ENCODE data around the gene TUBGCP3. TPM values are rescaled to one million over a fixed set of nuclear protein-coding genes. Genes with fewer than 3 reads are reported as not detected.
"Not testable (repeated sequence)": the region's sequence is repeated elsewhere in the genome, so short reads cannot be mapped to it uniquely, and the experiment has no call there.

TUBGCP3 gene
- total RNA-seq, 2 experiments from 2014 or later = 19.4 to 36.2 TPM

GRCh38 chr13:112629161-112629560 lies 41.2 kb upstream of the TUBGCP3 start:
- no peaks in the 10 kb centered on the region for H3K9me2 ChIP-seq (ENCODE audit: insufficient read depth, low read length)
- H3K4me2 ChIP-seq (ENCODE audit: low read length) = no peak overlapping the region
- no peaks in the 10 kb centered on the region for H3K36me3 ChIP-seq (ENCODE audit: insufficient read depth, low read length)
- H2AFZ ChIP-seq (ENCODE audit: low read length) = no peak overlapping the region
- H3K79me2 ChIP-seq (ENCODE audit: insufficient read depth, low read depth, low read length) = no peaks in the 10 kb centered on the region
- TF ChIP-seq EZH2phosphoT487 (IDR thresholded peaks at IDR 0.05; ENCODE audit: borderline replicate concordance, low read depth, low read length) (no peak), CTCF (conservative IDR thresholded peaks at IDR 0.05; ENCODE audit: low read length) (no peak)
- intact Hi-C loops (cut with micrococcal nuclease; ENCODE audit: unreplicated experiment) = no loop called here
- POLR2A ChIA-PET = interaction anchor here (0.7 kb wide), 1 partner anchor 11 kb away, joined by 3 read pairs; no protein-coding TSS in a partner anchor
- H3K9me3 ChIP-seq (ENCODE audit: low read length) = no peaks in the 10 kb centered on the region
- H3K27ac ChIP-seq (ENCODE audit: low read depth, low read length, poor library complexity, severe bottlenecking) = no peak overlapping the region
- H3K4me3 ChIP-seq (ENCODE audit: low read depth, low read length, poor library complexity, severe bottlenecking) = no peak overlapping the region
- H4K20me1 ChIP-seq (ENCODE audit: insufficient read depth, low read length) = no peaks in the 10 kb centered on the region
- no peaks in the 10 kb centered on the region for H3K4me1 ChIP-seq (ENCODE audit: insufficient read depth, low read length, poor library complexity, severe bottlenecking)
- CTCF ChIA-PET (ENCODE audit: unreplicated experiment) = no interaction called here
- no peak for DNase-seq (ENCODE audit: low spot score)
- no TSS peak for BruUV-seq (replicated peaks)

GRCh38 chr13:112627613-112628012 lies 39.7 kb upstream of the TUBGCP3 start:
- H3K4me2 ChIP-seq (ENCODE audit: low read length); H3K79me2 ChIP-seq (ENCODE audit: insufficient read depth, low read depth, low read length); DNase-seq (ENCODE audit: low spot score); H3K4me1 ChIP-seq (ENCODE audit: insufficient read depth, low read length, poor library complexity, severe bottlenecking); H4K20me1 ChIP-seq (ENCODE audit: insufficient read depth, low read length); H3K4me3 ChIP-seq (ENCODE audit: low read depth, low read length, poor library complexity, severe bottlenecking); H3K9me2 ChIP-seq (ENCODE audit: insufficient read depth, low read length); intact Hi-C loops (cut with micrococcal nuclease; ENCODE audit: unreplicated experiment); H3K9me3 ChIP-seq (ENCODE audit: low read length); BruUV-seq (replicated peaks); H3K36me3 ChIP-seq (ENCODE audit: insufficient read depth, low read length); H2AFZ ChIP-seq (ENCODE audit: low read length); H3K27ac ChIP-seq (ENCODE audit: low read depth, low read length, poor library complexity, severe bottlenecking); CTCF ChIA-PET (ENCODE audit: unreplicated experiment): not testable (repeated sequence)
- POLR2A ChIA-PET = interaction anchor here (0.6 kb wide), 1 partner anchor 258 kb away, joined by 3 read pairs; no protein-coding TSS in a partner anchor

- POLR2A ChIA-PET = no interaction called here
- no peak overlapping the region for H3K4me3 ChIP-seq (ENCODE audit: low read depth, low read length, poor library complexity, severe bottlenecking)
- DNase-seq (ENCODE audit: low spot score) = no peak
- no peaks in the 10 kb centered on the region for H4K20me1 ChIP-seq (ENCODE audit: insufficient read depth, low read length)
- TF ChIP-seq CTCF (conservative IDR thresholded peaks at IDR 0.05; ENCODE audit: low read length) (no peak), EZH2phosphoT487 (IDR thresholded peaks at IDR 0.05; ENCODE audit: borderline replicate concordance, low read depth, low read length) (no peak)
- CTCF ChIA-PET (ENCODE audit: unreplicated experiment) = no interaction called here
- H3K4me2 ChIP-seq (ENCODE audit: low read length) = no peak overlapping the region
- intact Hi-C loops (cut with micrococcal nuclease; ENCODE audit: unreplicated experiment) = no loop called here
- H3K27ac ChIP-seq (ENCODE audit: low read depth, low read length, poor library complexity, severe bottlenecking) = no peak overlapping the region
- no peaks in the 10 kb centered on the region for H3K36me3 ChIP-seq (ENCODE audit: insufficient read depth, low read length)
- BruUV-seq (replicated peaks) = no TSS peak
- H3K79me2 ChIP-seq (ENCODE audit: insufficient read depth, low read depth, low read length) = no peaks in the 10 kb centered on the region
- no peaks in the 10 kb centered on the region for H3K4me1 ChIP-seq (ENCODE audit: insufficient read depth, low read length, poor library complexity, severe bottlenecking)
- no peaks in the 10 kb centered on the region for H3K9me3 ChIP-seq (ENCODE audit: low read length)
- H3K9me2 ChIP-seq (ENCODE audit: insufficient read depth, low read length) = no peaks in the 10 kb centered on the region
- H2AFZ ChIP-seq (ENCODE audit: low read length) = no peak overlapping the region
Observed at GRCh38 chr13:112627161-112627560, 39.2 kb upstream of the TUBGCP3 start.

Measured in OCI-LY7 (cell line).